Progenitor cell of endocrine pancreas (in vitro differentiated cells): ENCODE data around the gene C1orf167. TPM values are rescaled to one million over a fixed set of nuclear protein-coding genes. Genes with fewer than 3 reads are reported as not detected.

Experiments used
- DNase-seq: peaks from one replicate; pipeline ENCODE4 v3.0.0; 2021; ENCODE audit warnings: low spot score; ENCODE audit not compliant: unreplicated experiment
- H3K27ac Mint-ChIP-seq: 2 replicates; pipeline ENCODE4 v1.8.0; 2021; ENCODE audit warnings: mild to moderate bottlenecking, moderate library complexity, mixed read lengths
- H3K27me3 Mint-ChIP-seq: 2 replicates; pipeline ENCODE4 v1.8.0; 2021; ENCODE audit warnings: mixed read lengths
- H3K36me3 Mint-ChIP-seq: 2 replicates; pipeline ENCODE4 v1.8.0; 2022; ENCODE audit warnings: mixed read lengths; ENCODE audit not compliant: insufficient read depth
- H3K4me1 Mint-ChIP-seq: 2 replicates; pipeline ENCODE4 v1.8.0; 2021; ENCODE audit warnings: low read depth, mixed read lengths
- H3K4me3 Mint-ChIP-seq: 2 replicates; pipeline ENCODE4 v1.8.0; 2021; ENCODE audit warnings: low read depth, mild to moderate bottlenecking, moderate library complexity, mixed read lengths
- H3K9me3 Mint-ChIP-seq: 2 replicates; pipeline ENCODE4 v1.8.0; 2021; ENCODE audit warnings: low read depth, mixed read lengths
- CTCF ChIP-seq: fragments of 200-600 bp; sonication (generic); IDR thresholded peaks from one replicate; pipeline ENCODE4 v1.5.0; 2021; ENCODE audit warnings: antibody characterized with exemption, mild to moderate bottlenecking; ENCODE audit not compliant: unreplicated experiment
- total RNA-seq: library from RNA; stranded (reverse); gene quantifications from 2 replicates; pipeline ENCODE4 v1.2.1, GENCODE V29; 2021

Gene C1orf167
- total RNA-seq, 1 donor from 2014 or later = not detected

DNA sequence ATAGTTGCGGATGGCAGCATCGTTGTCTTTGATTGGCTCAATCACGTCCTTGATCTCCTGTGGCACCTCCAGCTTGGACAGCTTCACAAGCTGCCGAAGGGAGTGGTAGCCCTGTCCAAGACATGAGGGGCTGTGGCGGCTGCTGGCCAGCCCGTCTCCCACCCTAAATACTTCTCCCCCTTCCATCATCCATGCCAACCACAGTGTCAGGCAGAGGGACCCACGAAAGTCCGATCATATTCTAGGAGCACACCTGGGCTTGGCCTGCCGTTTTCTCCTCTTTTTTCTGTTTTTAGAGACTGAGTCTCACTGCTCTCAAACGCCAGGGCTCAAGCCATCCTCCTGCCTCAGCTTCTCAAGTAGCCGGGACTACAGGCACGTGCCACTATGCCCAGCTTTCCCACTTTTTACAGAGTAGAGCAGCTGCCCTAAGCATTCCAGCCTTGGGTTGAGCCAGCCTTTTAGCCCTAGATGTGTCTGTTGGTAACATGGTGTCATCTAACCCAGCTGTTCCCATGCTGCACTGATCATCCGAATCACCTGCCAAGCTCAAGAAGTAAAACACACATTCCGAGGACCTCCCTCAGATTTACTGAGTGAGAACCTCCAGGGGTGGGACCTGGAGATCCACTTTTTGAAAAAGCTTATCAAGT is 33.4 kb downstream of the C1orf167 start:
- Mint-ChIP-seq H3K9me3 (no peaks in the 10 kb centered on the region), H3K4me3 (no peak overlapping the region), H3K4me1 (no peaks in the 10 kb centered on the region), H3K27ac (no peak overlapping the region), H3K27me3 (no peaks in the 10 kb centered on the region), H3K36me3 (peaks cover 18% of the 10 kb centered on the region)
- TF ChIP-seq CTCF = no peak
- DNase-seq = no peak

GRCh38 chr1:11796036-11796828 is 34.2 kb downstream of the C1orf167 start:
- H3K4me3 Mint-ChIP-seq = no peak overlapping the region
- no peaks in the 10 kb centered on the region for H3K4me1 Mint-ChIP-seq
- no peaks in the 10 kb centered on the region for H3K27me3 Mint-ChIP-seq
- no peak for TF ChIP-seq CTCF
- H3K36me3 Mint-ChIP-seq = peaks cover 14% of the 10 kb centered on the region
- DNase-seq = no peak
- H3K27ac Mint-ChIP-seq = no peak overlapping the region
- no peaks in the 10 kb centered on the region for H3K9me3 Mint-ChIP-seq

DNA sequence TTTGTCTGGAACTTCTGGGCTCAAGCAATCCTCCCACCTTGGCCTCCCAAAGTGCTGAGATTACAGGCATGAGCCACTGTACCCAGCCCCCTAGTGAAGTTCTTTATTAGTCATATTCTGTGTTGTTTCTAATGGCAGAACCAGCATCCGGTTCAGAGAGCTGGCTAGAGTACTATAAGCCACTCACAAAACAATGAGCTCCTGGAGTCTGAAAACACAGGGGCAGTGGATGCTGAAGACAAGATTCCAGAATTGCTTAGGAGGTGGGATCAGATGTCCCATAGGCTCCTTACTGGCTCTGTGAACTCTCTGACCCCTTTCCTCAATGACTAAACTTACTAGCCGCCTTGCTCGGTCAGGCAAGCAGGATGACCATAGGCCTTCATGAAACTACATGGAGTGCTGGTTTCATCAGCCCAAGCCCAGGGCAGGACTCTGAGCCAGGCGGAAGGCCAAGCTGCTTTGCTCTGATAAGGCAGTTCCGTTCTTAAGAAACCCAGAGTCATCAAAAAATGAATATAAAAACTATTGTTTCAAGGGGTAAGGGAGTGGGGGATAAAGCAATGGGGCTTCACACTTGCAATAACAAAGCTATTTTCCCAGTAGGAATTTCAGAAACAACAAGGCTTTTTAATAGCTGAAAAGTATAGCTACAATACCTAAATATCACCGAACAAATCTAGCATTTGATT is 35.7 kb downstream of the C1orf167 start:
- H3K27me3 Mint-ChIP-seq = no peaks in the 10 kb centered on the region
- H3K27ac Mint-ChIP-seq = no peak overlapping the region
- no peak overlapping the region for H3K4me3 Mint-ChIP-seq
- H3K36me3 Mint-ChIP-seq = peaks cover 8% of the 10 kb centered on the region
- no peaks in the 10 kb centered on the region for H3K9me3 Mint-ChIP-seq
- TF ChIP-seq CTCF = no peak
- peaks cover 3% of the 10 kb centered on the region for H3K4me1 Mint-ChIP-seq
- no peak for DNase-seq

DNA sequence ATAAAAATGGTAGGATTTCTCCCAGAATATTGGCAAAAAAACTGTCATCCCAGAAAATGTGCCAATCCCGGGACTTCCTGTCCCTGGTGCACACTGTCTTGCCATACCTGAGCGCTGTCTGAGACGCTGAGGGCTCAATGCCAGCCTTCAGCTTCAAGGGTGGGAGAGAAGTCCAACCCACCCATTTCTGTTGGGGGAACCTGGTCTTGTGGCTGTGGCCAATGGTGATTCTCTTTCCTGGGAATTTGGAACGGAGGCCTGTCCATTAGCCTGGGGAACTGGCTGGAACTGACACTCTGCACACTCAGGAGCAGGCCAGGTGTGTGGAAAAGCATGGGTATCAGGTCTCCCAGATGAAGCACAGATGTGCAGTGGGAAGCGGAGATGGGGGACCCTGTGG is 37.1 kb downstream of the C1orf167 start:
- peaks cover 14% of the 10 kb centered on the region for H3K4me1 Mint-ChIP-seq
- TF ChIP-seq CTCF = no peak
- no peak overlapping the region for H3K27ac Mint-ChIP-seq
- no peaks in the 10 kb centered on the region for H3K27me3 Mint-ChIP-seq
- no peak for DNase-seq
- H3K4me3 Mint-ChIP-seq = no peak overlapping the region
- H3K9me3 Mint-ChIP-seq = no peaks in the 10 kb centered on the region
- peaks cover 8% of the 10 kb centered on the region for H3K36me3 Mint-ChIP-seq

GRCh38 chr1:11799896-11800295 is 37.9 kb downstream of the C1orf167 start:
- no peak for DNase-seq
- Mint-ChIP-seq H3K4me3 (no peak overlapping the region), H3K27ac (no peak overlapping the region), H3K9me3 (no peaks in the 10 kb centered on the region), H3K27me3 (no peaks in the 10 kb centered on the region), H3K36me3 (peaks cover 5% of the 10 kb centered on the region), H3K4me1 (peaks cover 22% of the 10 kb centered on the region)
- TF ChIP-seq CTCF = no peak
